GM19395 (cell line): Measurements from ENCODE around the gene CFAP69.
"Not testable (repeated sequence)": the region's sequence is repeated elsewhere in the genome, so short reads cannot be mapped to it uniquely, and the experiment has no call there.

ENCODE experiments used
- ATAC-seq: cut with Tn5 transposase; IDR thresholded peaks from one replicate; pipeline ENCODE4 v1.9.1; 2021; ENCODE audit warnings: mild to moderate bottlenecking, moderate library complexity; ENCODE audit not compliant: unreplicated experiment

Gene CFAP69

DNA sequence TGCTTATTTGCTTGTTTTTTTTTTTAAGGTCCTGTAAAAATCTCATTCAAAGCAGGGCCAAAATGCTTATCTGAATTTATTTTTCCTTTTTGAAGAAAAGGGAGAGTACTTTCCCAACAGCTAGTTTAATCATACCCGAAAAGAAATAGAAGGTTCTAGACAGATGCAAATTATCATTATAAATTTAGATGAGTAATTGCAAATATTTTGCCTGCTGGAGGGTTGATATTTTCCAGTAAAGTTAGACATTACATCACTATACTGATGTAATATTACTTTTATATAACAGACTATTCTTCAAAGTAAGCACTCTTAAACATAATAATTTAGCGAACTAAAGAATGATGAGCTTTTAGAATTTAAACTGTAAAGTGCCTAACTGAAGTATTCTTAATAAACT is 14.1 kb upstream of the CFAP69 start:
- ATAC-seq: no peak

DNA sequence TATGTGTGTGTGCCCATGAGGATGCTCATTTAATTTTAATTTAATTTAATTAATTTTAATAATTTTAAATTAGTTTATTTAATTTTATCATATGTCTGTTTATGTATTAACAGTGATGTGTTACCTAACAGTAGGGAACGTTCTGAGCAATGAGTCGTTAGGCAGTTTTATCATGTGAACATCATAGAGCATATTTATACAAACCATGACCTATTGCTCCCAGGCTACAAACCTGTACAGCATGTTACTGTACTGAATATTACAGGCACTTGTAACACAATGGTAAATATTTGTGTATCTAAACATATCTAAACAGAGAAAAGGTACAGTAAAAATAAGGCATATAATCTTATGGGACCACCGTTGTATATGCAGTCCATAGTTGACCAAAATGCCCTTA is 13.7 kb upstream of the CFAP69 start:
- no peak for ATAC-seq

DNA sequence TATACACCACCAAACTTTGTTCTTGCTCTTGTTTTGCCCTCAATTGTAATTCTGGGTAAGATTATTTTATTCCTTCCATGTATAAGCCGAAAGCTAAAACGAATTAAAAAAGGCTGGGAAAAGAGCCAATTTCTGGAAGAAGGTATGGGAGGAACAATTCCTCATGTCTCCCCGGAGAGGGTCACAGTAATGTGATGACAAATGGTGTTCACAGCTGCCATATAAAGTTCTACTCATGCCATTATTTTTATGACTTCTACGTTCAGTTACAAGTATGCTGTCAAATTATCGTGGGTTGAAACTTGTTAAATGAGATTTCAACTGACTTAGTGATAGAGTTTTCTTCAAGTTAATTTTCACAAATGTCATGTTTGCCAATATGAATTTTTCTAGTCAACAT is 12.5 kb upstream of the CFAP69 start:
- no peak for ATAC-seq

DNA sequence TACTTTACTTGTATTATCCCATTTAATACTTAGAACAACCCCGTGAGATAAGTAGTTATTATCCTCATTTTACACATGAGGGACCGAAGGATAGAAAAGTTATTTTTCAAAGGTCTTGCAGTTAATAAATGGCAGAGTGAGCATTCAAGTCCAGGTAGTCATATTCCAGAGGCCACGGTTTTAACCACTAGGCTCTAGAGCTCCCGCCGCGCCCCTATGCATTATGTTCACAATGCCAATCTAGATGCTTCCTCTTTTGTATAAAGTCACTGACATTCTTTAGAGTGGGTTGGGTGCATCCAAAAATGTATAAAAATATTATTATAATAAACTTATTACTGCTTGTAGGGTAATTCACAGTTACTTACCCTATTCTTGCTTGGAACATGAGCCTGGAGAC is 11.4 kb upstream of the CFAP69 start:
- no peak for ATAC-seq

DNA sequence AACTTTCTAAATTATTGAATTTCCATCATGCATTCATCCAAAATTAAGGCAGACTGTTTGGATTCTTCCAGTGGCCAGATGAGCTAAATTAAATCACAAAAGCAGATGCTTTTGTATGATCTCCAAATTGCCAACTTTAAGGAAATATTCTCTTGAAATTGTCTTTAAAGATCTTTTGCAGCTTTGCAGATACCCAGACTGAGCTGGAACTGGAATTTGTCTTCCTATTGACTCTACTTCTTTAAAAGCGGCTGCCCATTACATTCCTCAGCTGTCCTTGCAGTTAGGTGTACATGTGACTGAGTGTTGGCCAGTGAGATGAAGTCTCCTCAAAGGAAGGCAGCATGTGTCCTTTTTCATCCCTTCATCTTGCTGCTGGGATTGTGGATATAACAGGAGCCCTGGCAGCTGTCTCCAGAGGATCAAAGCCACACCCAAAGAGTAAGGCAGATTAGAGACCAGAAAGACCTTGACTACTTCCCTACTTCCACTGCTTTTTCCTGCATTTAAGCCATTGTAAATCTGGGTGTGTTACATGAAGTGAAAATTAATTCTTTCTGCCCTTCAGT is 8.2 kb upstream of the CFAP69 start:
- ATAC-seq: no peak

DNA sequence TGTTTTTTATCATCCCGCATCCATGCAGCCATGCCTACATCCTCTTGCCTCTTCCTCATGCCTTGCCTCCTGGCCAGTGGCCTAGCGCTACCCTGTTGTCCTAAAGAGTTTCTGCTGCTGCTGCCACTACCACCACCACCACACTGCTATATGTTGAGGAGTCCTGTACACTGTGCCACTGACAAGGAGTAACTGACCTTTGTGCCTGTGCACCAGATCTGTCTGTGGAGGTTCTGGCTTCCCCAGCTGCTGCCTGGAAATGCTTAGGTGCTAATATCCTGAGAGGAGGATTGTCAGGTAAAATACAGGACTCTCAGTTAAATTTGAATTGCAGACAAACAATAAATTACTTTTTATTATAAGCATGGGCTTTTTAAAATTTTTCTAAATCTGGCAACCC is 7.0 kb upstream of the CFAP69 start:
- ATAC-seq: no peak

DNA sequence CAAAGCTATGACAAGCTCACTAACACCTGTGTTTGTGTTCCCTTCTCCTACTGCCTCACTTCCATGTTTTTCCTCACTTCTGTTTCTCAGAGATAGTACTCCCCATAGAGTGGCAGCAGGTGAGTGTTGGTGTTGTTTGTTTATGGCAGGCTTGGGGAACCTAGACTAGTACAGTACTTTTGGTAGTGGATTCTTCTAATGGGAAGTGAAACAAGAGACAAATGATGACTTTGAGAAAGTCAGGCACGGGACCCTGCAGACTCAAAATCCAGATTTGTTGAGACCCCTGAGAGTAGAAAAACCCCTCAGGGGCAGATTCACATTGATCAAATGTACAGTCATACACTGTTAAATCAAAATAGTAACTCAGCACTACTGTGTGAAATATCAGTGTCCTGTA is 6.4 kb upstream of the CFAP69 start:
- peak; percentile 31 for ATAC-seq

DNA sequence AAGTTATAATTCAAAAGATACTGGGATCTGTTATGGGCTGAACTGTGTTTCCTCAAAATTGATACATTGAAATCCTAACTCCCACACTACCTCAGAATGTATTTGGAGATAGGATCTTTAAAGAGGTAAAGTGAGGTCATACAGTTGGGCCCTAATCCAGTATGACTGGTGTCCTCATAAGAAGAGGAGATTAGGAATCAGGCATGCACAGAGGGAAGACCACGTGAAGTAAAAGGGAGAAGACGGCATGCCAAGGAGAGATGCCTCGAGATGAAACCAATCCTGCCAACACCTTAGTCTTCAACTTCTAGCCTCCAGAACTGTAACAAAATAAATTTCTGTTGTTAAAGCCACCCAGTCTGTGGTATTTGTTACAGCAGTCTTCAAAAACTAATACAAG is 5.9 kb upstream of the CFAP69 start:
- no peak for ATAC-seq

DNA sequence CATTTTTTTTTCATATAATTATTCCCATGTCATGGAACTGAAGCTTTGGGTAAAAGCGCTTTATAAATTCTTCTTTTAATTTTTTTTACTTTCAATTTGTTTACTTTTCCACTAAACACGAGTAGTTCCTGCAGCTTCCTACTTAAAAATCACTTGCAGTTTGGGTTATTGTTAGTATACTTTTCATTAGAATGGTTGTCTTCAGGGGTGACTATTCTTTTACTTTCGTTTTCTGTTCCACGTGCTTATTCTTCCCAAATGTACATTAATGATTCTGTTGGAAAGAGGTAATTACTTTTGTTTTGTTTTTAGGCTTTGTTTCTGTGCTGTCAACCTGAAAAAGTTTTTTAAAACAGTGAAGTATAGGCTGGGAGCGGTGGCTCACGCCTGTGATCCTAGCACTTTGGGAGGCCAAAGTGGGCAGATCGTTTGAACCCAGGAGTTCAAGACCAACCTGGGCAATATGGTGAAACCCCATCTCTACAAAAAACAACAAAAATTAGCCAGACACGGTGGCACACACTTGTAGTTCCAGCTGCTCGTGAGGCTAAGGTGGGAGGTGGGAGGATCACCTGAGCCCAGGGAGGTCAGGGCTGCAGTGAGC is 5.2 kb upstream of the CFAP69 start:
- ATAC-seq: no peak

DNA sequence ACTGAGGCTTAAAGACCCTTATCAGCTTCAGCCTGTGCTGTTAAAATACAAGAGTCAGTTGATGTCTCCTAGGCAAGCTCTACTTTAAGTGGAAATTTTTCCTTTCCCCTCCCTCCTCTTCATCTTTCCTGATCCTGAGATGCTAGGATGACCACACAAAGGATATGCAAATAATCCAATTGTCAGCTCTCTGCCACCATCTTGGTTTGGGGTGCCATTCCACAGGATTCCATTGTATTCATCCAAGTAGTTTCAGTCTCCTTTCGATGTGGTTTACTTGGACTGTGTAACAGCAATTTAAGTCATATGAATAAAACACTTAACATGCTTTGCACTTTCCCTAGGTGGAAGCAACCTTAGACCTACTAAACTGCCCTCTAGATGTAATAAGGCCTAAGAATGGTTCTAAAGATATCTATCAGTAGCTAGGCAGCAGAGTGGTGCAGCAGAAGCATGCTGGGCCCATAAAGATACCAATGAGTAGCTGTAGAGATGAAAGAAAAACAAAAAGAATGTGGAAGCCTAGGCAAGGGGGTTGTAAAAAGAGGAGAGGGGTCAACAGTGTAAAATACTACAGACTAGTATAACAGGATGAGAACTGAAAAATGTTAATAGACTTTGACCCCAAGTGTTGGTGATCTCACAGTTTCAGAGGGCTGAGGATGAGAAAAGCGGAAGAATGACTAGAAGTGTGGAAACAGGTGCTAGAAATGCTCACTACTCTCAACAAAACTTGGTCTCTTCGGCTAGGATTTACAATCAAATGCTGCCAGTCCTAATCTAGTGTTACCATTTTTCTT is 2.4 kb upstream of the CFAP69 start:
- peak; percentile 70 for ATAC-seq

DNA sequence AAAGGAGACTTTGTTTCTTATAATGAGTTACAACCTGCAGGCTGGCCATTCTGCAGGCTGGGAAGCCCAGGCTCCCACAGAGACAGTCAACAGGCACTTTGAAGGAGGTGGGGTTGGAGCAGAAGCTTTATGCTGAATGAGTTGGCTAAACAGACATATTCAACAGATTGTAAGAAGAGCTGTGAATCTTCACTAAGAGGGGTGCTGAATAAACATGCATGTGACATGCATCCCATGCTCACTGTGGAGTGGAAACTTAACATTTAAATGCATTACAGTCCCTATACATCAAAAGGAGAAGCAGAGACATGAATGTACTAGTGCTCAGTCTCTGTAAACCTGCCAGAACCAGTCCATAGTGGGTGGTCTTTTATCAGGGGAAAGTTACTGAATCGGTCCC is 1.4 kb upstream of the CFAP69 start:
- ATAC-seq: no peak

DNA sequence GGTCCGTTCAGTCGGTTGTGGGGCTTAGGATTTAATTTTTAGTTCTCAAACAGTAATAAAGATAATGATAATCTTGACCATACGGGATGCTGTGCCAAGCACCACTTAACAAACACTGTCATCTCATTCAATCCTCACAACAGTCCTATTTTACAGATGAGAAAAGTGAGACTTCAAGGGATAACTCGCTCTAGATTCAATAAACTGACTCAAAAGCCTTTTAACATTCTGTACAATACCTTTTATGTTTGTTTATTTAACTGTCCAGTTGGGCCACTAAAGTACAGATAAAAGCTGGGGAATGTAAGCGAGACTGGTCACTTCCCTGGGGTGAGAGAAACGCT is 437 bp upstream of the CFAP69 start:
- peak; percentile 1 for ATAC-seq

DNA sequence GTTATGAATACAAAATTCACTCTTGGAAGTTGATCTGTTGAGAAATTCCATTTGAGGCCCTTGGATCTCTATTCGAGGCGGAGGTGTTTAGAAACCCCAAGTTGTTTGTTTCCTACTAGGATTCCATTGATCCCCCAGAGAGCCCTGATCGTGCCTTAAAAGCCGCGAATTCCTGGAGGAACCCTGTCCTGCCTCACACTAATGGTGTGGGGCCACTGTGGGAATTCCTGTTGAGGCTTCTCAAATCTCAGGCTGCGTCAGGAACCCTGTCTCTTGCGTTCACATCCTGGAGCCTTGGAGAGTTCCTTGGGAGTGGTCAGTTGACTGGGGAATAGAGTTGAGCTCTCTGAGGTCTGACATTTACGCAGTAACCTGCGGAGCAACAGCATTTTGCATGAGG is 1.2 kb downstream of the CFAP69 start:
- ATAC-seq: no peak

DNA sequence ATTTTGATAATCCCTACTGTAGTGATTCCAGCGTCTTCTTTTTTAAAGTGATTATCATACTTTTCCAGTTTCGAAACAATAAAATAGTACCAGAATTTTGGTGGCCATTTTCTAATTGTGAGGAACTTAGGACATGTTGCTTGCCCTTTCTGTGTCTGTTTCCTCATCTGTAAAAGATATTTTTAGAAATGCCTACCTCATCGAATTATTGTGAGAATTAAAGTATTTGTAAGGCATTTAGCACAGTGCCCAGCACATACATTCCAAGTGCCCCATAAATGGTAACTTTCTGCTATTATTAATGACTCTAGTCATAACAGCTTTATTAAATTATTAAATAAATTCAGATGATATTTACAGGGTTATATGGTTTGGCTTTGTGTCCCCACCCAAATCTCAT is 3.7 kb downstream of the CFAP69 start:
- no peak for ATAC-seq

DNA sequence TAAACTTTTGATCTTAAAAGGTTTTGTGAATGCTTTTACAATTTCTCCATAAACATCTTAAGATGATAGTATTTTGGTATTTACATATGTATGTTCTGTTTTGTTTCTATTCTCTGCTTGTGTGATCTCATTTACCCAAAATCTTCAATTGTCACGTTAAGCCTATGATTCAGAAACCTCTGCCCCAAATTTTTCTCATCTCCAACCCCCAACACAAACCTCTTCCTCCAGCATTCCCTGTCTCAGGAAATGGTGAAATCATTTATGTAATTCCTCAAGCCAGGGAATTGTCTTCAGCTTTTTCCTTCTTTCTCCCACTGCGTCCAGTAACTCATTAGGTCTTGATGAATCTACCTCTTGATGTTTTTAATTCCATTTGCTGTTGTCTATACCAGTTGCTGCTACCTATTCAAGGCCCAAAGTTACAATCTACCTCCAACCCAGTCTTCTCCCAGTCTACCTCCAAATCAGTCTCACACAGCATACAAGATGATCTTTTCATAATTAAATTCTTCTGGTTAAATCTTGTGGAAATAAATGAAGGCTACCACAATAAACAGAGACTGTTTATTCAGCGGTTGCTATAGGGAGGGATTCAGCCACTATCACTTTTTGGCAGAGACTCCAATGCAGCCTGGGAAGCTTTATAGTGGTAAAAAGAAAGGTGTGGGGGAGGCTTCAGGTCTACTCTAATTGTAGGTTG is 5.8 kb downstream of the CFAP69 start:
- ATAC-seq: no peak

DNA sequence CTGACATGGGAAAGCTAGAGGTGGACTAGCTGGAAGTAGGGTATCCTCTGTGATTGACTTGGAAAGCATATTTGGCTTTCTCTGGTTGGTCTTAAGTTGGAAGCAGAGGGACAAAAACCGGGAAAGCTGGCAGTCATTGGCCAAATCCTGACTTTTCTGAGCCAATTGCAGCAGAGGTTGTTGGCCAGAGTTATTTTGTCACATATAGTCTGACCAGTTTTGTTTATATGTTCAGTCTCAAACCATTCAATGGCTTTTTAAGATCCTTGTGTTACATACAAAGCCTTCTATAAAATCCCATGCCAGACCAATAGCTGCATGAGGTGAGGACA is 6.3 kb downstream of the CFAP69 start:
- ATAC-seq: no peak

DNA sequence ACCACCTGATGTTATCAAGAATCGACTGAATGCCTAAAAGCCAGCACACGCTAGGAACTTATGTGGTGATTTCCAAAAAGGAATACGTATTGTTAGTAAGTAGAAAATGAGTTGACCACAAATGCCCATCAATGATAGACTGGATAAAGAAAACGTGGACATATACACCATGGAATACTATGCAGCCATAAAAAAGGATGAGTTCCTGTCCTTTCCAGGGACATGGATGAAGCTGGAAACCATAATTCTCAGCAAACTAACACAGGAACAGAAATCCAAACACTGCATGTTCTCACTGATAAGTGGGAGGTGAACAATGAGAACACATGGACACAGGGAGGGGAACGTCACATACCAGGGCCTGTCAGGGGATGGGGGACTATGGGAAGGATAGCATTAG is 11.0 kb downstream of the CFAP69 start:
- ATAC-seq: not testable (repeated sequence)

DNA sequence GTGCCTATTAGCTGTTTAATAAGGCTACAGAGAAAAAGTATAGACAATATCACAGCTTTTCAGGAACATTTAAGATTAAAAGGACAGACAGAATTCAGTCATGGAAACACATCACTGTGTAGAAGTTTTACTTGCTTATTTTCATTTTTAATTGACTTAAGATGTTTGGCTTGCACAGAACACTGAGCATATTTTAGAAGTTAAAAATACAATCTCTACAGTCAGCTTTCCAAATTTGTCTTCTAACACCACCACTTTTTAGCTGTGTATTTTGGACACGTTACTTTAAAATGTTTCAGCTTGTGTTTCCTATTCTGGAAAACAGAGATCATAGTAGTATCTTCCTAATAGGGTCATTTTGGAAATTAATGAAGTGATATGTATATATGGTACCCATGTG is 11.8 kb downstream of the CFAP69 start:
- no peak for ATAC-seq

DNA sequence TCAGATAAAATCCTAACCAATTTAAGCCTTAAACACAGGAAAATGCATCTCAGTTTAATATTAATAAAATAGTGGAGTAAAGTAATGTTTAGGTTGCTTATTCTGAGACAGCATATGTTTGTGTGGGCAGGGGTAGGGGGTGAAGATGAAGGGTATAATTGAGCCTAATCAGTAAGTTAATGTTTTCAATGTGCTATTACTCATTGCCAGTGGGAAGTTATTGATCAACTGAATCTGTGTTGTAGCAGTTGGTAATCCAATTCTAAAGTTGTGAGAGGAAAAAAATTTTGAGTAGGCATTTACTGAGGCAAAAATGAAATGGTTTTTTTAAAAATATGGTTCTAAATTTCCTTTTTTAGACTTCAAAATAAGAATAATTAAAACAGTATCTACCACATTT is 16.5 kb downstream of the CFAP69 start:
- no peak for ATAC-seq

DNA sequence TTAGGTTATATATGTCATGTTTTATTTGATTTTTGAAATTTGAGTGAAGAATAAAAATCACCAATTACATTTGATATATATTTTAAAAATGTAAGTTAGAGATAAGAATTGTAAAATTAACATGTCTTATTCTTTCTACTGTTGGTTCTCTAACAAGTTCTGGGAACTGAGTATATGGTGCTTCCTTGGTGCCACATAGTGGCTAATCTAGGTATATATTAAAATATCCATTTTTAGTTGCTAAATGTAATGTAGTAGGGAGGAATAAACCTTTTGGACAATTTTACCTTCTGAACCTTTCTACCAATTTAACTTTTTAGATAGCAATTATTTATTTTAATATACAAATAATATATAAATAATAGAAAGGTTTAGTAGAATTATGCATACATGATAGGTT is 17.5 kb downstream of the CFAP69 start:
- ATAC-seq: peak; percentile 89

DNA sequence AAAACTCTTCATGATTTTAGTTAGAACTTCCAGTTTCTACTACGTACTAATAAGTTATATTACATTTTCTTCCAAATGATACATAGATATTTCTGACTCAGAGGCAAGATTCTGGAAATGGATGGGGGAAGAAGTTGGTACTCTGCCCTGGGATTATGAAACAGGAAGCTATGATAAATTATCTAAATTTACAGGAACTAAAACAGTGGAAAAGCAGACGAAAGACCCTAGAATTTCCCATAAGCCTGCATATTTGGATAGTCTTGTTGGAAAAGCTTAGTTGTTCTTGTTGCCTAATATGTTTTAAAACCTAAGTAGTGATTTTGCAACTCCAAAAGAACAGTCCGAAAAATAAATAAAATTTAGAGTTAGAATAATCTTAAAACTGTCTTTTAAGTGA is 21.8 kb downstream of the CFAP69 start:
- no peak for ATAC-seq

DNA sequence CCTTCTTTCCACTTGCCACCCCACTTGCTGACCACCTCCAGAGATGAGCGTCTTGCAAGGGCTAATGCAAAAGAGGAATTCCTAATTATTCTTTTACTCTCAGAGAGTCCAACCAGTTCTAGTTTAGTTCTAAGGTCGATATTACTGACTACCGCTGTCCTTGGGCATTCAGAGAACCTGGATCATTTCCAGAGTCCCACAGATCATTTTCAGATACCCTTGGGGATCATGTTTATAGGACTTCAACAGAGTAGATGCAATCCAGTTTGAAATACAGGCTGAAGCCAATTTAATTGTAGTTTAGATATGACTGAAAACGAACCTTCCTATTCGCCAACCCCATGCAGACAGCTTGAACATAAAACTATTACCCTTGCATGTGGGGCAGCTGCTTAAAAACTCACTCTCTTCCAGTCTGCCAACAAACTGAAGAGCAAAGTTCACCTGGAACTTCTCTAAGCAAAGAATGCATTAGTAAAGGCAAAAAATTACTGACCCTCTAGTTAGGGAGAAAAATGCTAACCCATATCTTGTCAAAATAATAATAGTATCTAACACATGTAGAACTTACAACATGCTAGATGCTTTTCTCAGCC is 22.4 kb downstream of the CFAP69 start:
- no peak for ATAC-seq
